KMS-11 (cell line): Measurements from ENCODE around the gene CNTRL.

Experiments
- H2AFZ ChIP-seq: fragments of 200-600 bp; sonication (generic); 2 replicates; pipeline ENCODE4 v1.6.1; 2016; ENCODE audit warnings: antibody characterized with exemption, mixed run types, low read depth
- H3K27ac ChIP-seq: fragments of 200-600 bp; sonication (generic); 2 replicates; pipeline ENCODE4 v1.6.1; 2016; ENCODE audit warnings: mild to moderate bottlenecking, mixed run types
- H3K27me3 ChIP-seq: fragments of 200-600 bp; sonication (generic); 2 replicates; pipeline ENCODE4 v1.6.1; 2017; ENCODE audit warnings: mild to moderate bottlenecking, low read depth, mixed run types, moderate library complexity; ENCODE audit not compliant: insufficient read depth
- H3K36me3 ChIP-seq: fragments of 200-600 bp; sonication (generic); 2 replicates; pipeline ENCODE4 v1.6.1; 2017; ENCODE audit warnings: mild to moderate bottlenecking, mixed run types; ENCODE audit not compliant: insufficient read depth
- H3K4me1 ChIP-seq: fragments of 200-600 bp; sonication (generic); 2 replicates; pipeline ENCODE4 v1.6.1; 2016; ENCODE audit warnings: mild to moderate bottlenecking, low read depth, mixed run types; ENCODE audit not compliant: poor library complexity, severe bottlenecking
- H3K4me2 ChIP-seq: fragments of 200-600 bp; sonication (generic); 2 replicates; pipeline ENCODE4 v1.7.0; 2016; ENCODE audit warnings: mild to moderate bottlenecking, mixed run types
- H3K4me3 ChIP-seq: fragments of 200-600 bp; sonication (generic); IDR thresholded peaks from 2 replicates; pipeline ENCODE4 v1.6.1; 2017; ENCODE audit warnings: low read depth, low read length, mixed read lengths; ENCODE audit not compliant: insufficient read depth
- H3K79me2 ChIP-seq: fragments of 200-600 bp; sonication (generic); 2 replicates; pipeline ENCODE4 v1.6.1; 2016; ENCODE audit warnings: low read depth, mixed run types; ENCODE audit not compliant: insufficient read depth
- H3K9ac ChIP-seq: fragments of 200-600 bp; sonication (generic); 2 replicates; pipeline ENCODE4 v1.6.1; 2016; ENCODE audit warnings: mild to moderate bottlenecking, mixed run types
- H4K20me1 ChIP-seq: fragments of 200-600 bp; sonication (generic); 2 replicates; pipeline ENCODE4 v1.6.1; 2016; ENCODE audit warnings: mild to moderate bottlenecking, mixed run types; ENCODE audit not compliant: insufficient read depth
- CTCF ChIP-seq: fragments of 200-600 bp; sonication (generic); conservative IDR thresholded peaks from 2 replicates; pipeline ENCODE4 v1.6.1; 2017; ENCODE audit warnings: low read depth, mild to moderate bottlenecking, antibody characterized with exemption, low read length, moderate library complexity, mixed read lengths

CNTRL gene

GRCh38 chr9:121143771-121144170 lies 69.0 kb downstream of the CNTRL start:
- Histone ChIP-seq H3K4me1 (no peaks in the 10 kb centered on the region), H3K9ac (no peak overlapping the region), H3K36me3 (peaks cover 9% of the 10 kb centered on the region; the same call in 1 of the 2 replicates), H3K4me2 (no peak overlapping the region), H3K27me3 (no peaks in the 10 kb centered on the region), H3K27ac (no peak overlapping the region), H2AFZ (no peak overlapping the region), H3K4me3 (no peak overlapping the region), H4K20me1 (no peaks in the 10 kb centered on the region), H3K79me2 (no peaks in the 10 kb centered on the region)
- no peak for TF ChIP-seq CTCF

- no peak overlapping the region for H3K9ac ChIP-seq
- peaks cover 9% of the 10 kb centered on the region; the same call in 1 of the 2 replicates for H3K36me3 ChIP-seq
- no peaks in the 10 kb centered on the region for H4K20me1 ChIP-seq
- H3K79me2 ChIP-seq, result no peaks in the 10 kb centered on the region
- no peak overlapping the region for H3K4me2 ChIP-seq
- no peak overlapping the region for H2AFZ ChIP-seq
- no peaks in the 10 kb centered on the region for H3K27me3 ChIP-seq
- no peak overlapping the region for H3K4me3 ChIP-seq
- no peak for TF ChIP-seq CTCF
- no peak overlapping the region for H3K27ac ChIP-seq
- H3K4me1 ChIP-seq, result no peaks in the 10 kb centered on the region
Measured at GRCh38 chr9:121144482-121144881, 69.7 kb downstream of the CNTRL start.

- H2AFZ ChIP-seq, result no peak overlapping the region
- TF ChIP-seq CTCF, result no peak
- H3K27me3 ChIP-seq, result no peaks in the 10 kb centered on the region
- H4K20me1 ChIP-seq, result no peaks in the 10 kb centered on the region
- H3K9ac ChIP-seq, result no peak overlapping the region
- no peak overlapping the region for H3K4me2 ChIP-seq
- no peak overlapping the region for H3K4me3 ChIP-seq
- H3K36me3 ChIP-seq, result no peaks in the 10 kb centered on the region
- peaks cover 13% of the 10 kb centered on the region for H3K4me1 ChIP-seq
- H3K27ac ChIP-seq, result no peak overlapping the region
- no peaks in the 10 kb centered on the region for H3K79me2 ChIP-seq
Measured at GRCh38 chr9:121150188-121150587, 75.4 kb downstream of the CNTRL start.

- H3K4me1 ChIP-seq, result peaks cover 31% of the 10 kb centered on the region
- TF ChIP-seq CTCF, result no peak
- no peak overlapping the region for H3K9ac ChIP-seq
- H4K20me1 ChIP-seq, result no peaks in the 10 kb centered on the region
- no peak overlapping the region for H3K27ac ChIP-seq
- no peaks in the 10 kb centered on the region for H3K27me3 ChIP-seq
- H2AFZ ChIP-seq, result no peak overlapping the region
- no peaks in the 10 kb centered on the region for H3K36me3 ChIP-seq
- no peak overlapping the region for H3K4me2 ChIP-seq
- H3K4me3 ChIP-seq, result no peak overlapping the region
- no peaks in the 10 kb centered on the region for H3K79me2 ChIP-seq
Measured at GRCh38 chr9:121153642-121154041, 78.9 kb downstream of the CNTRL start.

- Histone ChIP-seq H3K27me3 (no peaks in the 10 kb centered on the region), H3K4me3 (no peak overlapping the region), H4K20me1 (no peaks in the 10 kb centered on the region), H3K79me2 (no peaks in the 10 kb centered on the region), H3K9ac (no peak overlapping the region), H3K4me2 (no peak overlapping the region), H3K4me1 (peaks cover 31% of the 10 kb centered on the region), H2AFZ (no peak overlapping the region), H3K27ac (0 out of 2 replicates have a peak overlapping the region, but pooled peaks have one; percentile 19), H3K36me3 (no peaks in the 10 kb centered on the region)
- TF ChIP-seq CTCF, result no peak
Measured at GRCh38 chr9:121154782-121155181, 80.0 kb downstream of the CNTRL start.
